Cardiac fibroblast (primary cell): ENCODE results near the gene AKAP8.

Experiments
- DNase-seq, 2 donors: peaks; one replicate each; pipeline versions ENCODE4 v3.0.0 to v3.0.0-alpha.2; 2010; ENCODE audit warnings: low read depth in 2 of 2
- H3K4me3 ChIP-seq, 2 donors: replicated peaks in 1 of 2; 1 replicate in 1 of 2; 2 replicates in 1 of 2; pipeline ENCODE4 v1.5.1; 2011; ENCODE audit warnings: low read depth in 2 of 2, low read length in 2 of 2, mild to moderate bottlenecking in 2 of 2, moderate library complexity in 1 of 2
- CTCF ChIP-seq: IDR thresholded peaks from one replicate; pipeline ENCODE4 v1.5.1; 2011; ENCODE audit warnings: low read depth, mild to moderate bottlenecking, low read length, inconsistent platforms

The AKAP8 gene

GRCh38 chr19:15374105-15374651, 5.4 kb downstream of the AKAP8 start:
- no peak for DNase-seq
- no peak for TF ChIP-seq CTCF
- no peak overlapping the region for H3K4me3 ChIP-seq

- no peak for TF ChIP-seq CTCF
- no peak overlapping the region for H3K4me3 ChIP-seq
- DNase-seq: no peak
Measured at GRCh38 chr19:15373644-15374043, 5.9 kb downstream of the AKAP8 start.

- TF ChIP-seq CTCF: no peak
- DNase-seq: no peak
Measured at GRCh38 chr19:15372891-15373301, 6.7 kb downstream of the AKAP8 start.

GRCh38 chr19:15372470-15372869, 7.1 kb downstream of the AKAP8 start:
- no peak for TF ChIP-seq CTCF
- no peak overlapping the region for H3K4me3 ChIP-seq
- no peak for DNase-seq

More at GRCh38 chr19:15372891-15373301, 6.7 kb downstream of the AKAP8 start:
- H3K4me3 ChIP-seq: no peak overlapping the region

- no peak overlapping the region for H3K4me3 ChIP-seq
- DNase-seq: no peak
- no peak for TF ChIP-seq CTCF
Measured at GRCh38 chr19:15371786-15372380, 7.7 kb downstream of the AKAP8 start.

- no peak overlapping the region for H3K4me3 ChIP-seq
- no peak for TF ChIP-seq CTCF
- DNase-seq: no peak
Measured at GRCh38 chr19:15371119-15371518, 8.5 kb downstream of the AKAP8 start.

- DNase-seq: no peak
- TF ChIP-seq CTCF: no peak
- H3K4me3 ChIP-seq: no peak overlapping the region
Measured at GRCh38 chr19:15369594-15369891, 10.0 kb downstream of the AKAP8 start.
